Ovary (tissue), 9 donors: ENCODE measurements around the gene NUBP2. TPM values are rescaled to one million over a fixed set of nuclear protein-coding genes. Genes with fewer than 3 reads are reported as not detected.

ENCODE experiments used
- DNase-seq, 5 donors: peaks; one replicate each; pipeline ENCODE4 v3.0.0-alpha.2; 2019 to 2020
- H3K27ac ChIP-seq, 2 donors: fragments of 200-600 bp; one replicate each; pipeline versions ENCODE4 v1.5.1 to v1.8.0; 2019 to 2022
- H3K27me3 ChIP-seq: fragments of 200-600 bp; one replicate; pipeline ENCODE4 v1.8.0; 2022
- H3K36me3 ChIP-seq: fragments of 200-600 bp; sonication (generic); one replicate; pipeline ENCODE4 v1.5.1; 2019
- H3K4me1 ChIP-seq: one replicate; pipeline ENCODE4 v1.8.1; 2013; ENCODE audit warnings: mild to moderate bottlenecking, moderate library complexity; ENCODE audit not compliant: insufficient read depth
- H3K4me3 ChIP-seq: fragments of 200-600 bp; sonication (generic); one replicate; pipeline ENCODE4 v1.5.1; 2017
- H3K9me3 ChIP-seq, 2 donors: fragments of 200-600 bp in 1 of 2; sonication (generic) in 1 of 2; one replicate each; pipeline versions ENCODE4 v1.5.1 to v1.8.1; 2013 to 2019; ENCODE audit warnings: mild to moderate bottlenecking in 1 of 2, moderate library complexity in 1 of 2
- CTCF ChIP-seq, 3 donors: fragments of 450-650 bp in 2 of 3; fragments of 200-600 bp in 1 of 3; IDR thresholded peaks; one replicate each; pipeline versions ENCODE4 v1.5.1 to v1.8.0; 2016 to 2022; ENCODE audit warnings: antibody characterized with exemption in 3 of 3, mild to moderate bottlenecking in 1 of 3
- EP300 ChIP-seq: sonication (generic); formaldehyde crosslinking; IDR thresholded peaks from one replicate; pipeline ENCODE4 v1.6.1; 2017; ENCODE audit warnings: antibody characterized with exemption
- POLR2A ChIP-seq: fragments of 450-650 bp; IDR thresholded peaks from one replicate; pipeline ENCODE4 v1.6.1; 2017; ENCODE audit warnings: antibody characterized with exemption, mild to moderate bottlenecking, moderate library complexity
- WGBS, 3 donors: extraction: QIAGEN DNeasy Blood & Tissue Kit in 1 of 3; methylation state at CpG; one replicate each; pipeline versions ENCODE4 v1.1.5 to v1.1.7; 2013 to 2017; 5-methylcytosine and 5-hydroxymethylcytosine counted together
- intact Hi-C, 4 donors: fragments of 100-400 bp; cut with DNase I; formaldehyde crosslinking; loops; one replicate each; pipeline versions ENCODE4 v1.11.0 to v1.15.1; 2022 to 2023
- polyA plus RNA-seq, 2 donors: library from polyadenylated mRNA; stranded (reverse); fragments of 200-250 nt in 1 of 2; fragments of 350-450 nt in 1 of 2; fragmentation: Illumina TruSeq in 1 of 2; extraction: RNeasy Lipid Tissue Mini Kit (QIAGEN cat#74804) in 1 of 2; gene quantifications; one replicate each; pipeline ENCODE4 v1.2.3, GENCODE V29; 2013 to 2014
- total RNA-seq, 7 donors: library from RNA; depleted of rRNA in 2 of 7; stranded (reverse); fragments of >200 nt in 2 of 7; fragmentation: NEBNext Ultra II Directional in 3 of 7; extraction: Animal tissue kit (Norgen Biotek cat#: 25700) in 3 of 7; gene quantifications; one replicate each; pipeline versions ENCODE4 v1.1.0 to v1.2.4, GENCODE V29; 2016 to 2023
- donor health status: DM: no; HTN: no; CAD: no; lungs with moderate emphysema.
- donor health status: DM: no; HTN: no; CAD: no.
- donor health status: Bipolar disorder and iron deficiency.
- donor health status: DM: yes; HTN: yes; CAD: no.
- donor health status: DM: no; HTN: no; CAD: no.
- donor health status: DM: yes; HTN: yes; CAD: no.

Gene NUBP2
- total and polyA plus RNA-seq, 9 donors: 0.50 to 76.5 (median 52.3) TPM

- H3K27ac ChIP-seq: peak within 1 kb of the TSS; percentile 57 to 77
- intact Hi-C loops: no loop called here
- peak within 1 kb of the TSS; percentile 92 for H3K4me3 ChIP-seq
- 0 to 1% (median 0%) methylated on average over 52 to 108 of the region's 108 CpGs for WGBS, 3 donors
- no peaks in the 10 kb centered on the region for H3K36me3 ChIP-seq
- no peaks in the 10 kb centered on the region for H3K9me3 ChIP-seq
- no peaks in the 10 kb centered on the region for H3K27me3 ChIP-seq
- peaks cover 17% of the 10 kb centered on the region for H3K4me1 ChIP-seq
- TF ChIP-seq CTCF (IDR thresholded peaks at IDR 0.05): peak; percentile 16 to 62 (median 46)
- peak; percentile 30 for TF ChIP-seq POLR2A
- no peak for TF ChIP-seq EP300
- DNase-seq: peak; percentile 76 to 90 (median 84)
Observed at GRCh38 chr16:1772908-1773702, 9.7 kb upstream of the NUBP2 start, which contains the start of gene MRPS34. Gene MRPS34 (minus strand): TSS chr16:1773134. CDS start chr16:1773119, 15 bp downstream.

- WGBS, 3 donors: 12 to 16% (median 12%) methylated on average over 25 to 45 of the region's 45 CpGs
- Histone ChIP-seq H3K4me3 (peak overlapping the region; percentile 92), H3K36me3 (no peaks in the 10 kb centered on the region), H3K27ac (peak overlapping the region; percentile 57 to 77), H3K27me3 (no peaks in the 10 kb centered on the region), H3K9me3 (no peaks in the 10 kb centered on the region), H3K4me1 (peaks cover 17% of the 10 kb centered on the region)
- intact Hi-C loops: no loop called here
- no peak for TF ChIP-seq POLR2A
- TF ChIP-seq CTCF (IDR thresholded peaks at IDR 0.05): no peak
- no peak for TF ChIP-seq EP300
- no peak for DNase-seq
Observed at GRCh38 chr16:1773703-1774447, 8.9 kb upstream of the NUBP2 start.

- no peak for DNase-seq
- peaks cover 17% of the 10 kb centered on the region for H3K4me1 ChIP-seq
- TF ChIP-seq EP300 (no peak), POLR2A (no peak), CTCF (IDR thresholded peaks at IDR 0.05) (no peak)
- no peak overlapping the region for H3K4me3 ChIP-seq
- H3K27me3 ChIP-seq: no peaks in the 10 kb centered on the region
- no peak overlapping the region for H3K27ac ChIP-seq
- intact Hi-C loops: no loop called here
- H3K36me3 ChIP-seq: no peaks in the 10 kb centered on the region
- WGBS, 3 donors: 80 to 88% (median 82%) methylated on average over 7 of the region's 7 CpGs
- H3K9me3 ChIP-seq: no peaks in the 10 kb centered on the region
Observed at GRCh38 chr16:1774448-1774780, 8.3 kb upstream of the NUBP2 start.

- no peak for DNase-seq
- intact Hi-C loops: no loop called here
- H3K4me3 ChIP-seq: no peak overlapping the region
- H3K36me3 ChIP-seq: no peaks in the 10 kb centered on the region
- H3K9me3 ChIP-seq: no peaks in the 10 kb centered on the region
- no peaks in the 10 kb centered on the region for H3K27me3 ChIP-seq
- no peak for TF ChIP-seq CTCF (IDR thresholded peaks at IDR 0.05)
- TF ChIP-seq POLR2A: no peak
- no peak for TF ChIP-seq EP300
- WGBS, 3 donors: 85 to 88% (median 86%) methylated on average over 29 to 30 of the region's 30 CpGs
- H3K27ac ChIP-seq: no peak overlapping the region
- H3K4me1 ChIP-seq: peaks cover 17% of the 10 kb centered on the region
Observed at GRCh38 chr16:1775006-1775845, 7.5 kb upstream of the NUBP2 start.
